Uterus (tissue), 2 donors: ENCODE measurements around the gene STAT1.

Experiments used
- POLR2A ChIP-seq, 2 donors: fragments of 450-650 bp; IDR thresholded peaks; one replicate each; pipeline ENCODE4 v1.6.1; 2016; ENCODE audit warnings: antibody characterized with exemption in 2 of 2, mild to moderate bottlenecking in 1 of 2, moderate library complexity in 1 of 2
- TF ChIP-seq, protein P1 (sequence below), 4 experiments: fragments of 200-600 bp in 2 of 4; fragments of 450-650 bp in 2 of 4; sonication (generic) in 2 of 4; IDR thresholded peaks; one replicate each; pipeline ENCODE4 v1.5.1; 2016 to 2019; ENCODE audit warnings: antibody characterized with exemption in 4 of 4, mild to moderate bottlenecking in 2 of 4, moderate library complexity in 1 of 4

GRCh38 chr2:191050640-191050987, 36.6 kb upstream of the STAT1 start:
- TF ChIP-seq, protein P1, sequence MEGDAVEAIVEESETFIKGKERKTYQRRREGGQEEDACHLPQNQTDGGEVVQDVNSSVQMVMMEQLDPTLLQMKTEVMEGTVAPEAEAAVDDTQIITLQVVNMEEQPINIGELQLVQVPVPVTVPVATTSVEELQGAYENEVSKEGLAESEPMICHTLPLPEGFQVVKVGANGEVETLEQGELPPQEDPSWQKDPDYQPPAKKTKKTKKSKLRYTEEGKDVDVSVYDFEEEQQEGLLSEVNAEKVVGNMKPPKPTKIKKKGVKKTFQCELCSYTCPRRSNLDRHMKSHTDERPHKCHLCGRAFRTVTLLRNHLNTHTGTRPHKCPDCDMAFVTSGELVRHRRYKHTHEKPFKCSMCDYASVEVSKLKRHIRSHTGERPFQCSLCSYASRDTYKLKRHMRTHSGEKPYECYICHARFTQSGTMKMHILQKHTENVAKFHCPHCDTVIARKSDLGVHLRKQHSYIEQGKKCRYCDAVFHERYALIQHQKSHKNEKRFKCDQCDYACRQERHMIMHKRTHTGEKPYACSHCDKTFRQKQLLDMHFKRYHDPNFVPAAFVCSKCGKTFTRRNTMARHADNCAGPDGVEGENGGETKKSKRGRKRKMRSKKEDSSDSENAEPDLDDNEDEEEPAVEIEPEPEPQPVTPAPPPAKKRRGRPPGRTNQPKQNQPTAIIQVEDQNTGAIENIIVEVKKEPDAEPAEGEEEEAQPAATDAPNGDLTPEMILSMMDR (IDR thresholded peaks at IDR 0.05), result no peak
- no peak for TF ChIP-seq POLR2A (IDR thresholded peaks at IDR 0.05)
